ENCODE measurements around the gene ANKMY1. TPM values are rescaled to one million over a fixed set of nuclear protein-coding genes. Genes with fewer than 3 reads are reported as not detected.

Gene ANKMY1
- total RNA-seq, 1 donor from 2014 or later, result 6.6 TPM

GRCh38 chr2:240579771-240580614 is 22.2 kb upstream of the ANKMY1 start:
- DNase-seq, result no peak

DNA sequence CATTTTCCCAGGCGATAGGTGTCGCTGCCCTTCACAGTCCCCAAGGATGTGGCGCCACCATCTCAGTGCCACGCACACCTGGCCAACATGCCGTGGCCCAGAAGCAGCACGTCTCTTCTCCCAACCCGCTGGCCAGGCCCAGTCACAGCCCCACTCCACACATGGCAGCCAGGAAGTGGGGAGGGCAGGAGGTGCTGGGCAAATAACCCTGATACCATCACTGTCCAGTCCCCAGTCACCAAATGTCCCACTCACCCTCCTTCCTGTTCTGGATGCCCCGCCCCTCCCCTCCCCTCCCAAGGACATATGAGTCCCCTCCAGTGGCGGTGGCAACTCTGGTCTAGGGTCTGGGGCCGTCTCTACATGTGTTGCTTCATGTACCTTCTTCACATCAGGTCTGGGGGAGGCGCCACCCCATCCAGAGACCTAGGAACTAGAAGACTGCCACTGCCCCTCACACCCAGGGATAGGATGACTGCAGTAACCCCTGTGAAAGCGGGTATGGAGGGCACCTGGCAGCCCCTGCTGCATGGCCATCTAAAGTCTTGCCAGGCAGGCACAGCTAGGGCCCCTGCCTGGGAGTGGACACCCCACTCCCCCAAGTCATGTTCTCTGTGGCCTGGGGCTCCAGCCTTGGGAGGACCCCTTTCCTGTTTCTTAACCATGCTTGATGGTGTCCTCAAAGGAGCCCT is 21.4 kb upstream of the ANKMY1 start:
- no peak for DNase-seq

DNA sequence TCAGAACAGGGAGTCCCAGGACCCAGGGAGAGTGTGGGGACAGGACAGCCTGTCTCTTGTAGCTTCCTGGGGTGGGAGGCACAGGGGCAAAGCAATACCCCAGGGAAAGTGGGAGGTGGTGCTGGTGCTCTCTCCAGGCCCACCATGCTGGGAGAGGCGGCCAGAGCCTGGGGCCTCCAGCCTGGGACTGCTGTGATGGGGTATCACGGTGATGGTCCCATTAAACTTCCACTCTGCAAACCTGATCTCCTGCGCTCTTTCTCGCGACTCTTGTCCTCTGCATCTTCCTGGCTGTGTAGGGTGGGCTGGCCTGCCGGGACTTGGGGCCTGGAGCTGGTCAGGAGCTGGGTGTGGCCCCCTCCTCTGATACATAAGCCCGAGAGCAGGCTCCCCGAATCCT is 20.7 kb upstream of the ANKMY1 start:
- DNase-seq, result no peak

GRCh38 chr2:240578110-240578450 is 20.3 kb upstream of the ANKMY1 start:
- DNase-seq, result no peak

- DNase-seq, result no peak
Measured at GRCh38 chr2:240577281-240578109, 19.7 kb upstream of the ANKMY1 start.

GRCh38 chr2:240576436-240577205 is 18.8 kb upstream of the ANKMY1 start:
- no peak for DNase-seq

- DNase-seq, result no peak
Measured at GRCh38 chr2:240576036-240576435, 18.2 kb upstream of the ANKMY1 start.

DNA sequence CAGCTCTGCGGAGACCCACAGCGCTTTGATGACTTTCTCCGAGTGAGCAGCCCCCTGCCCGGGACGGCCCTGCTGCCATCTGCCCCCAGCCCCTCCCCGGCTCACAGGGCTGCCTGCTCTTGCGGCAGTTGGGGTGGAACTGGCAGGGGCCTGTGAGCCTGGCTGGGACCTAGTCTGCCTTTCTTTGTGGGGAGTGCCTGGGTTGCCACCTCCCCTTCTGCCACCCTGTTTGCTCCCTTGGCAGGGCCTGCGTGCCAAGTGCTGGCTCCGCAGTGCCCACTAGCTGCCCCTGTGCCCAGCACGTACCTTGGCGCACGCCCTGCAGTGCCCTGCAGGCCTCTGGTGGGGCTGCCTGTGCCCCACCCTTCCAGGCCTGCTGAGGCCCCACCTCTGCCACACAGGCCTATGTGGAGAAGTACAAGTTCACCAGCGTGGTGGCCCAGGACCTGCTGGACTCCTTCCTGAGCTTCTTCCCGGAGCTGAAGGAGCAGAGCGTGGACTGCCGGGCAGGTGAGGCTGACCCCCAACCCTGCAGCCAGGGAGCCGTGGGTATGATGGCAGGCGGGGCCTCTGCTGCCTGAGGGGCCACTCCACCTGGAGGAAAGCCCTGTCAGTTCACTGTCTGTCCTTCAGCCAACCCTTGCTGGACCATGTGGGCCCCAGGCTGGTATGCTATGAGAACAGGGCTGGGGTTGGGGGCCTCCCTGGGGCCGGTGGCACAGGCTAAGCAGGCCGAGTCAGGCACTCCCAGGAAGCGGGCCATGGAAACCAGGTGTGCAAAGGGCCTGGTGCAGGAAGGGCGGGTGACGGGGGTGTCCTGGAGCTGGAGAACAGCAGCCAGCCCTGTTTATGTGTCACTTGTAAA is 17.5 kb upstream of the ANKMY1 start:
- DNase-seq, result no peak

- DNase-seq, result no peak
Measured at GRCh38 chr2:240574386-240575100, 16.8 kb upstream of the ANKMY1 start.

- no peak for DNase-seq
Measured at GRCh38 chr2:240573516-240574385, 16.0 kb upstream of the ANKMY1 start.

GRCh38 chr2:240573071-240573515 is 15.3 kb upstream of the ANKMY1 start:
- no peak for DNase-seq

- no peak for DNase-seq
Measured at GRCh38 chr2:240572141-240573031, 14.6 kb upstream of the ANKMY1 start.

DNA sequence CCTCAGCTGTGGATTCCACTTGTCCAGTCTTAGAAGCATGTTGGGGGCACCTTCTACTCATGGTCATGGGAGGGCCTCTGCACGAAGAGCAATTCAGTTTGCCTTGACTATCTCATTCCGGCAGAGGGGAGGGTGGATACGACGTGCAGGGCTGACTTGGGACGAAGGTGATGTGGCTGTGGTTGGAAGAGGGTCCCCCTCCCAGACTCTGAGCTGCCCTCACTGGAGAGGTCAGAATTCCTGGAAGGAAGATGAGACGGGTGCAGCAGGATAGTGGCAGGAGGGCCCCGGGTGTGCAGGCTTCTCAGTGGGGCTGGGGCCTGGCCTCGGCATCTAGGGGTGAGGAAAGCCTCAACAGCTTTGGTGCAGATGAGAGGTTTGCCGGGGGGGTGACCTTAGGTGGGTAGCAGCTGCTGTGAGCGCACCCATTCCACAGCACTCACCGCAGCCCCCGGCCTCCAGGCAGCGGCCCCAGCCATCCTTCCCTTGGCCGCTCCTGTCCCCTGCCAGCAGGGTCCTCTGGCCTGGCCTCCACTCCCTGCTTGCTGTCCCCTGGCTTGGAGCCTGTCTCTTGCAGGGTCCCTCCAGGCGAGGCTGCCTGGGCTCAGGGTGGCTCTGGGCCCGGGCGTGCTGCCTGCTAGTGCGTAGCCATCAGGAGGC is 13.7 kb upstream of the ANKMY1 start:
- no peak for DNase-seq

GRCh38 chr2:240570531-240571313 is 12.9 kb upstream of the ANKMY1 start:
- DNase-seq, result no peak

DNA sequence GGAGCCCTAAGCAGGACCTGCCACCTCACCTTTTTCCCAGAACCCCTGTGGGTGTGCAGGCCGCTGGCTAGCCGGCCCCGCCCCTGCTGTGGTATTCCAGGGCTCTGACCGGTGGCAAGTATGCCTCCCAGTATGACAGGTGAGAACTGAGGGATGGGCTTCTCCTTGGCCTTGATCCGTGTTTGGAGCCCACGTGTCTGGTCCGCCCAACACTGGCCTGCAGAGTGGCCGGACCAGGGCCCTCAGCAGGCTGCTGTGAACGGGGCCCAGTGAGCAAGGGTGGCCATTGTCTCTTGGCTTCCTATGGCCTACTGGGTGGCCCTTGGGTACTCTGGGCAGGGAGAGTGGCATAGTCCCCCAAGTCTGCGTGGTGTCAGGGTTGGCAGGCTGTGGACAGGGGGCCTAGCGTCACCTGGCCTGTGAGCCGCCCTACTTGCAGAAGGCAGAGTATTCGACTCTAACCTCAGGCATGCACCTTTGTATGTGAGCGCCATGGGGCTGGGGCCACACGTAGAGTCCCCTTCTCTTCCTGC is 12.3 kb upstream of the ANKMY1 start:
- DNase-seq, result no peak

GRCh38 chr2:240569523-240569997 is 11.8 kb upstream of the ANKMY1 start:
- DNase-seq, result no peak

All from tongue (tissue), 2 donors.